GM12874 (cell line): ENCODE results near the gene PROM1.

ENCODE experiments used
- TF ChIP-seq, protein P1 (sequence below): IDR thresholded peaks from 2 replicates; pipeline ENCODE4 v1.5.1; 2011; ENCODE audit warnings: low read depth, mild to moderate bottlenecking, control low read depth, low read length, moderate library complexity; ENCODE audit not compliant: insufficient read depth

PROM1 gene

DNA sequence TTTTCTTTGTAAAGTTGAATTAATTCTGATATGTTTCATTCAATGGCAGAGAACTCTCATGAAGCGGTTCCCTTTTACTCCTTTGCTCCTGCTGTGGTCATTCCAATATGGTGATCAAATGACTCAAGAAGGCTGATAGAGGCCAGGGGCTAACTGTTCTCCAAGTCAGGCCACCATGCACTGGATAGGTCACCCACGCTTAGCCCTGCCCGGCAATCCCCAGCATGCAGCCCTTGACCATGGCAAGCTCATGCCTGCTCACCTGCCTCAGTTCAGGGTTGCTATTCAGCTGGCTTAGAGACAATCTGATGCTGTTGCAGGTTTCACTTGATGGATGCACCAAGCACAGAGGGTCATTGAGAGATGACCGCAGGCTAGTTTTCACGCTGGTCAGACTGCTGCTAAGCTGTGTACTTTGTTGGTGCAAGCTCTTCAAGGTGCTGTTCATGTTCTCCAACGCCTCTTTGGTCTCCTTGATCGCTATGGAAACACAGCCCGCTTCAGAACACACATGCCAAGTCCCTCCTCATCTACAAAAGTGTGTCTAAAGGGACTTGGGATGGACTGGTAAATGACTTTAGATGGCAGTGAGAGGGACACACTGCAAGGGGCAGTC, 65.7 kb downstream of the PROM1 start:
- TF ChIP-seq, protein P1, sequence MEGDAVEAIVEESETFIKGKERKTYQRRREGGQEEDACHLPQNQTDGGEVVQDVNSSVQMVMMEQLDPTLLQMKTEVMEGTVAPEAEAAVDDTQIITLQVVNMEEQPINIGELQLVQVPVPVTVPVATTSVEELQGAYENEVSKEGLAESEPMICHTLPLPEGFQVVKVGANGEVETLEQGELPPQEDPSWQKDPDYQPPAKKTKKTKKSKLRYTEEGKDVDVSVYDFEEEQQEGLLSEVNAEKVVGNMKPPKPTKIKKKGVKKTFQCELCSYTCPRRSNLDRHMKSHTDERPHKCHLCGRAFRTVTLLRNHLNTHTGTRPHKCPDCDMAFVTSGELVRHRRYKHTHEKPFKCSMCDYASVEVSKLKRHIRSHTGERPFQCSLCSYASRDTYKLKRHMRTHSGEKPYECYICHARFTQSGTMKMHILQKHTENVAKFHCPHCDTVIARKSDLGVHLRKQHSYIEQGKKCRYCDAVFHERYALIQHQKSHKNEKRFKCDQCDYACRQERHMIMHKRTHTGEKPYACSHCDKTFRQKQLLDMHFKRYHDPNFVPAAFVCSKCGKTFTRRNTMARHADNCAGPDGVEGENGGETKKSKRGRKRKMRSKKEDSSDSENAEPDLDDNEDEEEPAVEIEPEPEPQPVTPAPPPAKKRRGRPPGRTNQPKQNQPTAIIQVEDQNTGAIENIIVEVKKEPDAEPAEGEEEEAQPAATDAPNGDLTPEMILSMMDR = no peak

DNA sequence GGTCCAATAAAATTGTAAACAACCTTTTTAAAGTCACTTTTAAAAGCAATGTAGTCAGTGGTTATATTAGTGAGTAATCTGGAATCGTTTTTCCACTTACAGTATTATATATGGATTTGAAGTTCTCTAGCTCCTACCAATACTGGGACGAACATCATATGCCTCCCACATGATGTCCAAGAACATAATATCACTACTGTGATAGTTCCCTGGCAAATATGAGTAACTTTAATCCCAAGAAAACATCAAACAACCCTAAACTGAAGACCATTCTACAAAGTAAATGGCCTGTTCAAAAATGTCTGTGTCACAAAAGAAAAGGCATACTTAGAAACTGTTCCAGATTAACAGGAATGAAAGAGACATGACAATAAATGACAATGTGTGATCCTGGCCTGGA, 67.3 kb downstream of the PROM1 start:
- TF ChIP-seq, protein P1 = no peak

DNA sequence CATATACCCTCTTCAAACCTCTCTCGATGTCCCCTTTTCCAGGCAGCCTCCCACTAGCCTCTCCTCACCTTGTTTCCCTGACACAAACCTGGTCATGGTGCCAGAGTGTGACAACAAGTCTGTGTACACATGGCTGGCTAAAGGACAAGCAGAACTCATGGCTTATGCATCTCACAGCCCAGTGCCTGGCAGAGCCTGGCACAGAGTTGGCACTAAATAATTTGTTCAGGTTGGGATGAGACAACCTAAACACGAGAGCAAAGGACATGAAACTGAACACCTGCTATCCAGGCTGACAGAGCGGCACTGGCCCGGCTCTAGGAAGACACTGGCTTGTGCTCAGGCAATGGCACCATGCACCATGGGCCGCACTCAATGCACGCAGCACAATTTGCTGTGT, 72.7 kb downstream of the PROM1 start:
- TF ChIP-seq, protein P1 = no peak

DNA sequence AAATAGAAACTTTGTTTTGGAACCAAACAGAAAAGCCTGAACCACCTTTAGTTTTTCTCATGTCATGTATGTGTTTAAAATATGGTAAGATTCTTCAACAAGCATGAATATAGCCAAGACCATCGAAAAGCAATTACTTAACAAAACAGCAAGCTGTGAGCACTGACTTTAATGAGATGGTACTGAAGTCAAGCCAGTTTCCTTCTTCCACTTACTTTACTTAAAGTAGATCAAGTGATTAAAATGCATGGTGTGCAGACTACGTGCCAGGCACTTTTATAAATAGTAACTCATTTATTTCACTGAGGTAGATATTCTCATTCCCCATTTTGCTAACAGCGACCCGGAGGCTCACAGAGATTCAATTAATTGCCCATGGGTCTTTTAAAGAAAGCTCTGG, 74.7 kb downstream of the PROM1 start:
- TF ChIP-seq, protein P1 = no peak

DNA sequence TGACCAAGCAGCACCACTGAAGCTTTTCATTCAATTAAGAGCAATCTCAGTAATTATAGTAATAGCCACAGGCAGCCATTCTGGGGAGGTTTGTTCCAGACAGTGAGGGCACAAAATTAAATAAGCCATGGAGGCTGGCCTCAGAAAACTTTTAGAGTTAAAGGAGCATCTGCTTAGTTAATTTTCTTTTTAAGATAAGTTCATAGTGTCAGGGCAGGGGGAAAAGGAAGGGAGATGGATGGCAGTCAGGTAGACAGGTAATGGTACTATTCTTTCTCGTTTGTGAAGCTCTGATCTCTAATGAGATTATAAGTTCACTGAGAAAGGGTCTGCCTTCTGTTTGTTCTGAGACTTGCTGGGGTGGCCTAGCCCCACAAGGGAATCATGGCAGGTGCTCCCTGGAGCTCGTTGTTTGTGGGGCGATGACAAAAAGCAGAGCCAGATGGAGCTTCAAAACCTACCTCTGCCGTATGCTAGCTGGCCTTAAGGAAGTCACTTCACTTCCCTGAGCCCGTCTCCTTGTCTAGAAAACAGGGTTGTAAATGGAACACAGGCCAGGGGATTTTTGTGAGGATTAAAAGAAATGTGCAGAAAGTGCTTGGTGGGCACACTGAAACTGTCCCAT, 76.2 kb downstream of the PROM1 start:
- TF ChIP-seq, protein P1 = no peak

DNA sequence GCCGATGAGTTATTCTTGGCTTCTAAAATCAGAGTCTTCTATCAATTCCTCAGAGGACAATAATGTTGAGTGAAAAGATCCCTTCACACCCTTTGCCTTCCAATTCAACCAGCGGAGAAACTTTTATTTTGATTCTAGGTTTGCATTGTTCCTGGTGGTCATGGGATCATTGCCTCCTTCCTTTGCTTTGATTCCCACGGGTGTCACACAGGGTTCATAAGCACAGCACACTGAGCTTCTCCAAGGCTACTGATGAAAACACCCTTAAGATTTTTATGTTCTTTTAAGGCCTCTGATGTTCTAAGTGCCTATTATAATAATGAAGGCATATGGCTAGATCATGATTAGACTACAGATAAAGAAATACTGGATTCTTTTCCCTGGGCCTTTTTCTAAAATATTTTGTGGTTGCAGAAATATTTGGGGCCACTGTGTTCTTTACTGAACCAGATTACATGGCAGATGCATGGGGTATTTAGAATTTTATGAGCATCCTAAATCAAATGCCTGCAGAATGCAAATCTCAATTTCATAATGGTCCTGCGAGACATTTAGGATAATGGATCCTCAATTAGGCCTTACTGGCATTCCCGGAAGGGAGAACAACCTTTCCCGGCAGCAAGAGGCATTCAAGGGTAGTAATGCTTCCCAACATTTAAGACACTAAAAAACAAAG, 76.9 kb downstream of the PROM1 start:
- TF ChIP-seq, protein P1 = no peak

DNA sequence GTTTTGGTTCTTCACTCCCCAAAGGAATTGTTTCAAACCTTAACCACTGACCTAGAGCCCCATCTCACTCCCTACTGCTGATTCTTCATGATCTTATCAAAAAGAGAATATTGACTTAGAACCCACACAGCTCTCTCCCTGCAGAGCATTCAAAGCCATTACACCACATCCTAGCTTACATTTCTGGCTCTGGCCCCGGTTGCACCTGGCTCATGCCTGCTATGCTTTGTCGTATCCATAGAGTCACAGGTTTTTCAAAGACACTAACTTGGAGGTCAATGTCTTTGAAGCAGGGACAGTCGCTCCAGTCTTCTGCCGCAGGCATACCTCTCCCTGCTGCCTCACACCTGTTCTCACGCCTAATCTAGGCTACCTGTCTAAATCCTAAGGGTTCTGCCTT, 78.1 kb downstream of the PROM1 start:
- TF ChIP-seq, protein P1 = no peak
